GM18511 (cell line): ENCODE results near the gene RABGEF1.
"Not testable (repeated sequence)": the region's sequence is repeated elsewhere in the genome, so short reads cannot be mapped to it uniquely, and the experiment has no call there.

Experiments
- ATAC-seq: cut with Tn5 transposase; IDR thresholded peaks from one replicate; pipeline ENCODE4 v1.9.1; 2021; ENCODE audit warnings: mild to moderate bottlenecking, moderate library complexity; ENCODE audit not compliant: unreplicated experiment

The RABGEF1 gene

GRCh38 chr7:66800591-66800990, 60.1 kb downstream of the RABGEF1 start:
- ATAC-seq, result no peak

DNA sequence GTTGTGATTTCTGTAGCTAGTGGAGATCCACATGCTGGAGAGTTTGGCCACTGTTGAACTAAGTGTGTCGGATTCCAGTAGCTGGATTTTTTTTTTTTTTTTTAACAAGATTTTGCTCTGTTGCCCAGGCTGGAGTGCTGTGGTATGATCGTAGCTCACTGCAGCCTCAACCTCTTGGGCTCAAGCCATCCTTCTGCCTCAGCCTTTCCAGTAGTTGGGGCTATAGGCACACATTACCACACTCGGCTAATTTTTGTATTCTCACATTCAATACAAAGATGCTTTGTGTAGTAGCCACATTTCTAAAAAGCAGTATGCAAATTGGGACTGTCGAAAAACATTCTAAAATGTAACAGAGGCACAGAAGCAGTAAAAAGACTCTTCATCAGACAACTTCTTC, 63.5 kb downstream of the RABGEF1 start:
- no peak for ATAC-seq

DNA sequence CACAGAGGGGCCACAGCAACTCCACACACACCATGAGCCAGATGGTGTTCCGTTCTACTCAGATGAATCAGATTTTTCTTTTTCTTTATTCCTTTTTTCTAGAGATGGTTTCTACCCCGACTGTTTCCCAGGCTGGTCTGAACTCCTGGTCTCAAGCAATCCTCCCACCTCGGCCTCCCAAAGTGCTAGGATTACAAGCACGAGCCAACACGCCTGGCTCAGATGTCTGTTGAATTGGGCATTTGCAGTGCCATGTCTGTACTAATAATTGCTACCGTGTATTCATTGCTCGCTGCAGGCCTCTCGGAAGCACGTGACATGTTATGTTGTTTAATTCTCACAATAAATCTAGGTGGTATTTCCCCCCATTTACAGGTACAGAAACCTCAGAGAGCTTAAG, 67.2 kb downstream of the RABGEF1 start:
- ATAC-seq, result no peak

- no peak for ATAC-seq
Measured at GRCh38 chr7:66810716-66811115, 70.2 kb downstream of the RABGEF1 start.

DNA sequence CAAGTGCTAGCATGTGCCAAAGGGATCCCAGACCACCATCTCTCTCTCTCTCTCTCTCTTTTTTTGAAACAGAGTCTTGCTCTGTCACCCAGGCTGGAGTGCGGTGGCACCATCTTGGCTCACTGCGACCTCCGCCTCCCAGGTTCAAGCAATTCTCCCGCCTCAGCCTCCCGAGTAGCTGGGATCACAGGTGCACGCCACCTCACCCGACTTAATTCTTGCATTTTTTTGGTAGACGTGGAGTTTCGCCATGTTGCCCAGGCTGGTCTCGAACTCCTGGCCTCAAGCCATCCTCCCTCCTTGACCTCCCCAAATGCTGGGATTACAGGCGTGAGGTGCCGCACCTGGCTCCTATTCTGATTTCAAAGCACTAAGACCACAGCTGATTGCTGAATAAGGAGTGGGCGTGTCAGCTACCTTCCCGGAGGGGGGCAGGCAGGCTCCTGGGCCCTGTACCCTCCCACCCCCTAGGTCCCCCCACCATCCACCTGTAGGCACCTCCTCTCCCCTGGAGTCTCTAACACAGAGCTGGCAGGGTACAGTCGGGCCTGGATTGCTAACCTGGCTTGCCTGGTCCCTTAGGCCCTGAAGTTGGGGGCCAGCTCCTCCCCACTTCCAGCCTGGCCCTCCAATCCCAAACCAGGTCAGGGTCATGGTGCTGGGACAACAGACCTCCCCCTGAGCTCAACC, 74.8 kb downstream of the RABGEF1 start:
- not testable (repeated sequence) for ATAC-seq

DNA sequence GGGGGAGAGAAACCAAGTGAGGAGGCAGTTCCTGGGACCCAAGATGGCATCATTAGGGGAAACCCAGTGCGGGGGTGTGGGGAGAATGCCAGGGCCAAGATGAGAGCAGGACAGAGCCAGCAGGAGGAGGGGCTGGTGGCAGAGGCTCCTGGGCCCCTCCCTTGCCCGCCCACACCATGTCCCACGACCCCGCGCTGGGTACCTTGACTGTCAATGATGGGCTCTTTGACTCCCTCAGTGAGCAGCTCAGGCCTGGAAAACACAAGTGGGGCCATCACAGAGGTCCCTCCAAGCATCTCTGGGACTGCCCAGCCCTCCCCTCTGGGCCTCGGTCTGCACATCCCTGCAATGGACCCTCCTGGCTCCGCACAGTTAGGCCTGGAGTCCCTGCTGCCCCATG, 75.4 kb downstream of the RABGEF1 start:
- no peak for ATAC-seq

DNA sequence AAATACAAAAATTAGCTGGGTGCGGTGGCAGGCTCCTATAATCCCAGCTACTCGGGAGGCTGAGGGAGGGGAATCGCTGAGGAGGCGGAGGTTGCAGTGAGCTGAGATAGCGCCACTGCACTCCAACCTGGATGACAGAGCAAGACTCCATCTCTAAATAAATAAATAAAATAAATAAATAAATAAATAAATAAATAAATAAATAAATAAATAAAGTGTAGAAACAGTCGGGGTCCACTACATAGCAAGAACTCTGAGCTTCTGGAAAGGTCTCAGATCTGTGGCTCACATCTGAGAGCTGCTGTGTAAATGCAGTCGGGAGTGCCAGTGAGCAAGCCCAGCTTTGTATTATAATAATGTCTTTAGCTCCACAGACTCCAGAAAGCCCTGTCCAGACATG, 76.1 kb downstream of the RABGEF1 start:
- not testable (repeated sequence) for ATAC-seq

DNA sequence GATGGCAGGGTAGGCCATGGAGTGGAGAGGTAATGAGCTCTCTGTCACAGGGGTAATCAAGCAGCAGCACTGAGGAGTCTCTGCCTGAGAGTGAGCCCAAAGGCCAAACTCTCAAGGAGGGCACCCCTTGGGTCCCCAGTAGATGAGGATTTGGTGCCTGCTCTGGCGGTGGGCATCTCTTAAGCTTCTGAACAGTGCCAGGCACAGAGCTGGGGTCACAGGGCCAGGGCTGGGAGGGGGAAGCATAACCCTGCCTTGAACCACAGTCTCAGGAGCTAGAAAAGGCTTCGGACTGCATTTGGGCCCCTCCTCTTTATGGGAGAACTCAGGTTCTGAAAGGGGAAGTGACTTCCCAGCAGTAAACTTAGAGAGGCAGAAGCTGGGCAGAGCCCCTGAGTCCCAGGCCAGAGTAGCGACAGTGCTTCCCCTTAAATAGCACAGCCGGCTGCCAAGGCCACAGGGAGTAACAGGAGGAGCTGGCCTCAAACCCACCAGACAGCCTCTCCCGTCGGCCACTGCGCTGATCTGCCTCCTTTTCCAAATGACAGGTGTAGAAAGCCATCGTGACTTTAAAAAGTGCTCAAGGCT, 76.8 kb downstream of the RABGEF1 start:
- ATAC-seq, result peak; percentile 72

- peak; percentile 17 for ATAC-seq
Measured at GRCh38 chr7:66817956-66818355, 77.4 kb downstream of the RABGEF1 start.

GRCh38 chr7:66824041-66824440, 83.5 kb downstream of the RABGEF1 start:
- no peak for ATAC-seq

DNA sequence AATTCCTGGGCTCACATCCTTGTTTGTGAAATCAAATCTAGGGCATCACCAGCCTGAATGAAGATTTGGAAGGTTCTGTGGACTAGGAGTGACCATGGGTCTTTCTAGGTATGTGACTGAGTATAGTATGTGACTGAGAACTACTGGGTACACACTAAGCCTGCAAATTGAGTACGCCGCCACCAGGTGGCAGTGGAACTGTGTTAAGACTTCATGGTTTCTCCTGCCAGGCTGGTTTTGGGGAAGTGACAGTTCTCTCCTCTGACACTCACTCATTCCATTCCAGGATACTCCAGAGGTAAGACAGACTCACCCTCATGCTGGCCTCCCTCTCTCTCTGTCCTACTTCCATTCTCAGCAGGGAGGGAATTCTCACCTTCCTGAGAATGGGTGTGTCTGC, 85.0 kb downstream of the RABGEF1 start:
- not testable (repeated sequence) for ATAC-seq

- no peak for ATAC-seq
Measured at GRCh38 chr7:66826649-66827048, 86.1 kb downstream of the RABGEF1 start.

GRCh38 chr7:66830976-66831375, 90.4 kb downstream of the RABGEF1 start:
- ATAC-seq, result not testable (repeated sequence)

DNA sequence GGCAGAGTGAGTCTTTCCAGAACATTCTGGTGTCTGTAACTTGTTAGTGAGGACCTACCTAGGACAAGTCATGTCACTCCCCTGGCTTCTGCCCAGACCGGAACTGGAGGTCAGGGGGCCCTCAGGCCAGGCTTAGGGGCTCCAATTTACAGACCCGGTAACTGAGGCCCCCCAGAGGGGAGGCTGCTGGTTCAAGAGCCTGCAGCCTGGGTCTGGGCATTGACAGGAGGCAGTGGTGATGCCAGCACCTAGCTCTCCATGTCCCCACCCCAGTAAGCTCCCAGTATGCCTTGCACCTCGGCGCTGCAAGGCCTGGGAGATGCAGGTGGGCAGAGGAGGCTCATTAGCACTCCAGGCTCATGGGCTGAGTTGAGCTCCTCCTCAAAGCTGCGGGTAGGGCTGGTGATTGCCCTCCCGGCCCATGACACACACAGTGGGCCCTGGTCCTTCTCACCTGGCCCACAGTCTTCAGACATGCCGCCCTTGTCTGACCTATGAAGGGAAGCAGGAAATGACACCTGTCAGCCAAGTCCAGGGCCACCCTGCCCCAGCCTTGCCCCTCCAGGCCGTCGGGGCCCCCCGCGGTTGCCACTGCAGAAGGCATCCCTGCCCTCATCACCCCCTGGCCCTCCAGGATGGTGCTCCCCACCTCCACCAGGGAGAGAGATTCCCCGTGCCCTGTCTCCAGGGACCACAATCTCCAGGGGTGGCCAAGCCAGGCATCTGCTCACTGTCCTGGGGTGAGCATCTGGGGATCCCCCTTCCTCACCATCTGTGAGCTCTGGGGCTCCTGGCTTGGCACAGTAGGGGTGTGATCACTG, 92.2 kb downstream of the RABGEF1 start:
- no peak for ATAC-seq

DNA sequence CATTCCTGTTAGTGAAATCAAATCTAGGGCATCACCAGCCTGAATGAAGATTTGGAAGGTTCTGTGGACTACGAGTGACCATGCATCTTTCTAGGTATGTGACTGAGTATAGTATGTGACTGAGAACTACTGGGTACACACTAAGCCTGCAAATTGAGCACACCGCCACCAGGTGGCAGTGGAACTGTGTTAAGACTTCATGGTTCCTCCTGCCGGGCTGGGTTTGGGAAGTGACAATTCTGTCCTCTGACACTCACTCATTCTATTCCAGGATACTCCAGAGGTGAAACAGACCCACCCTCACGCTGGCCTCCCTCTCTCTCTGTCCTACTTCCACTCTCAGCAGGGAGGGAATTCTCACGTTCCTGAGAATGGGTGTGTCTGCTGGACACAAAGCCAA, 96.5 kb downstream of the RABGEF1 start:
- ATAC-seq, result no peak

GRCh38 chr7:66837661-66838060, 97.1 kb downstream of the RABGEF1 start:
- no peak for ATAC-seq

- no peak for ATAC-seq
Measured at GRCh38 chr7:66839814-66840213, 99.3 kb downstream of the RABGEF1 start.

DNA sequence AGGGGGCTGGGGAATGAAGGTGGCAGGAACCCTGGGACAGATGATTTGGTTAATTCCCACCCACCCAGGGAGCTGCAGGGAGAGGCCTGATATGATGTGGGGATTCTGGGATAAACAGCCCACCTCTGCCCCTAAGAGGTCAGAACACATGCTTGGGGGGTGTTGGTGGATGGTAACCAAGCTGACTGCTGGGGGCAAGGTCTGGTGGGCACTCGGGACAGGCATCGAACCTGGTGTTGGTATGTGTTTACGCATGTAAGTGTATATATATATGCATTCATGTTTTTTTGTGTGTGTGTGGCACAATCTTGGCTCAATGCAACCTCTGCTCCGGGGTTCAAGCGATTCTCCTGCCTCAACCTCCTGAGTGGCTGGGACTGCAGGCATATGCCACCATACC, 99.8 kb downstream of the RABGEF1 start:
- no peak for ATAC-seq

DNA sequence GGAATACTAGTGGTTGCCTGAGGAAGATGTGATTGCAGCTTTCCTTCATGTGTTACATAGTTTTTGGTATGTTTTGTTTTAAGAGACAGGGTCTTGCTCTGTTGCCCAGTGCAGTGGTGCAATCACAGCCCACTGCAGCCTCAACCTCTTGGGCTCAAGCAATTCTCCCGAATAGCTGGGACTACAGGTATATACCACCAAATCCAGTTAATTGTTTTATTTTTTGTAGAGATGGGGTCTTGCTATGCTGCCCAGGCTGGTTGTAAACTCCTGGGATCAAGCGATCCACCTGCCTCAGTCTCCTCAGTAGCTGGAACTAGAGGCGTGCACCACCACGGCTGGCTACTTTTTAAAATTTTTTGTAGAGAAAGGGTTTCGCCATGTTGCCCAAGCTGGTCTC, 101.4 kb downstream of the RABGEF1 start:
- no peak for ATAC-seq

GRCh38 chr7:66843492-66843891, 103.0 kb downstream of the RABGEF1 start:
- not testable (repeated sequence) for ATAC-seq

DNA sequence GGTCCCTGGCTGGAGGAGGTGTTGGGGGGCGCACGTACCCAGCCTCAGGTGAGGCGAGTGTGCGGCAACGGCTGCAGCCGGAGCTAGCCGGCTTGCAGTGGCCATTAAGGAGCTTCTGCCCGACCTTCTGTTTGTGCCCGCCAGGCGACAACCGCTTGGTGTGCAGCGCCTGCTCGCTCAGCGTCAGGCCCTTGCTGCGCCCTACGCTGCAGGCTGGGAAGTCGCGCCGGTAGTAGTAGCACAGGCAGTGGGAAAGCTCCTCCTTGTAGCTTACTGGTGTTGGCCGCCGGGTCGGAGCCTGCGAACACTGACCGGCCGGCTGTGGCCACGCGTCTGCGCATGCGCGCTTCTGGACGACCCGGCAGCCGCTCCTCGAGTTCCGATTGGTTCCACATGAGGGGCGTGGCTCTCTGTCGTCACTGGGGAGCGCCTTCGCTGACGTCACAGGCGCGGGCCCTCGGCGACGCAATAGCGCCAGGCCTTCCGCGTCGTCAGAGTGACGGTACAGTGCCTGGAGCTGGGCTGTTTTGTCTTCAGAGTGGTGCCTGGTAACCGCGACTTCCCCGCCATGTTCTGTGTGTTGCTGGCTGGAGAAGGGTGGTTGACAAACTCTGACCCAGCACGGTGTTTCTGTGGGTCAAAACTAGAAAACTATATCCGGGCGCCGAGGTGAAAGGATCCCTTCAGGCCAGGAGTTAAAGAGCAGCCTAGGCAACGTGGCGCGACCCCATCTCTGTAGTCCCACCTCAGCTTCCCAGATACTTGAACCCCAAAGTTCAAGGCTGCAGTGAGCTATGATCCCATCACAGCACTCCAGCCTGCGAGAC, 104.2 kb downstream of the RABGEF1 start:
- ATAC-seq, result peak; percentile 91
